ENCODE data around the gene PAN3.

Gene PAN3

DNA sequence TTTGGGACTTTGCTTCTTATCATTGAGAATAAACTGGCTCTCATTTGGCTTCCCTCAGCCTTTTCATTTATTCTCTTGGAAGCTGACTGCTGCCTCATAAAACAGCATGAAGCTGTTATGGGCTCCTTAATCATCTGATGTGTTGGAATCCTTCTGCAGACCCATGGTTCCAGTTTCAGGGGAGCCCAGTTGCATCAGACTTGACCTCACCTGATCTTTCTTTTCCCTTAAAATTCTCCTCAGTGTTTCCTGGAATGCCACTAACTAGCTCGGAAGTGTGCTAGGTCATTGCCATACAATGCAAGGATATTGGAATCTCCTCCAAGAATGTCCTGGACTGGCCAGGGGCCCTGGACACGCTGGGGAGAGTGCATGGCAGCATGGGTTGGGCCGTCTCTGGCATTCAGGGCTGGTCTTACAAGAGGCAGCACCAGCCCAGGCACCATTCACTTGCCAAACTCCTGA lies 197.9 kb downstream of the PAN3 start (continued):
- TF ChIP-seq, protein P1, sequence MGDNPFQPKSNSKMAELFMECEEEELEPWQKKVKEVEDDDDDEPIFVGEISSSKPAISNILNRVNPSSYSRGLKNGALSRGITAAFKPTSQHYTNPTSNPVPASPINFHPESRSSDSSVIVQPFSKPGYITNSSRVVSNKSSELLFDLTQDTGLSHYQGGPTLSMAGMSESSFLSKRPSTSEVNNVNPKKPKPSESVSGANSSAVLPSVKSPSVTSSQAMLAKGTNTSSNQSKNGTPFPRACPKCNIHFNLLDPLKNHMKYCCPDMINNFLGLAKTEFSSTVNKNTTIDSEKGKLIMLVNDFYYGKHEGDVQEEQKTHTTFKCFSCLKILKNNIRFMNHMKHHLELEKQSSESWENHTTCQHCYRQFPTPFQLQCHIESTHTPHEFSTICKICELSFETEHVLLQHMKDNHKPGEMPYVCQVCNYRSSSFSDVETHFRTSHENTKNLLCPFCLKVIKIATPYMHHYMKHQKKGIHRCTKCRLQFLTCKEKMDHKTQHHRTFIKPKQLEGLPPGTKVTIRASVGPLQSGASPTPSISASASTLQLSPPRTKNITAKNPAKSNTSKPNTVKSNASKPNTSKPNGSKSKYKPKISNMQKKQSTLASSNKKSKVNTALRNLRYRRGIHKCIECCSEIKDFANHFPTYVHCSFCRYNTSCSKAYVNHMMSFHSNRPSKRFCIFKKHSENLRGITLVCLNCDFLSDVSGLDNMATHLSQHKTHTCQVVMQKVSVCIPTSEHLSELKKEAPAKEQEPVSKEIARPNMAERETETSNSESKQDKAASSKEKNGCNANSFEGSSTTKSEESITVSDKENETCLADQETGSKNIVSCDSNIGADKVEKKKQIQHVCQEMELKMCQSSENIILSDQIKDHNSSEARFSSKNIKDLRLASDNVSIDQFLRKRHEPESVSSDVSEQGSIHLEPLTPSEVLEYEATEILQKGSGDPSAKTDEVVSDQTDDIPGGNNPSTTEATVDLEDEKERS (tag by site-specific recombination; IDR thresholded peaks at IDR 0.05) = no peak
- no peak for TF ChIP-seq ZNF785 (tag by site-specific recombination; IDR thresholded peaks at IDR 0.05)
- TF ChIP-seq ZNF114 (tag by site-specific recombination; IDR thresholded peaks at IDR 0.05) = no peak
- TF ChIP-seq, protein P2, sequence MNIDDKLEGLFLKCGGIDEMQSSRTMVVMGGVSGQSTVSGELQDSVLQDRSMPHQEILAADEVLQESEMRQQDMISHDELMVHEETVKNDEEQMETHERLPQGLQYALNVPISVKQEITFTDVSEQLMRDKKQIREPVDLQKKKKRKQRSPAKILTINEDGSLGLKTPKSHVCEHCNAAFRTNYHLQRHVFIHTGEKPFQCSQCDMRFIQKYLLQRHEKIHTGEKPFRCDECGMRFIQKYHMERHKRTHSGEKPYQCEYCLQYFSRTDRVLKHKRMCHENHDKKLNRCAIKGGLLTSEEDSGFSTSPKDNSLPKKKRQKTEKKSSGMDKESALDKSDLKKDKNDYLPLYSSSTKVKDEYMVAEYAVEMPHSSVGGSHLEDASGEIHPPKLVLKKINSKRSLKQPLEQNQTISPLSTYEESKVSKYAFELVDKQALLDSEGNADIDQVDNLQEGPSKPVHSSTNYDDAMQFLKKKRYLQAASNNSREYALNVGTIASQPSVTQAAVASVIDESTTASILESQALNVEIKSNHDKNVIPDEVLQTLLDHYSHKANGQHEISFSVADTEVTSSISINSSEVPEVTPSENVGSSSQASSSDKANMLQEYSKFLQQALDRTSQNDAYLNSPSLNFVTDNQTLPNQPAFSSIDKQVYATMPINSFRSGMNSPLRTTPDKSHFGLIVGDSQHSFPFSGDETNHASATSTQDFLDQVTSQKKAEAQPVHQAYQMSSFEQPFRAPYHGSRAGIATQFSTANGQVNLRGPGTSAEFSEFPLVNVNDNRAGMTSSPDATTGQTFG (tag by site-specific recombination; IDR thresholded peaks at IDR 0.05; ENCODE audit: borderline replicate concordance) = no peak
- TF ChIP-seq, protein P3, sequence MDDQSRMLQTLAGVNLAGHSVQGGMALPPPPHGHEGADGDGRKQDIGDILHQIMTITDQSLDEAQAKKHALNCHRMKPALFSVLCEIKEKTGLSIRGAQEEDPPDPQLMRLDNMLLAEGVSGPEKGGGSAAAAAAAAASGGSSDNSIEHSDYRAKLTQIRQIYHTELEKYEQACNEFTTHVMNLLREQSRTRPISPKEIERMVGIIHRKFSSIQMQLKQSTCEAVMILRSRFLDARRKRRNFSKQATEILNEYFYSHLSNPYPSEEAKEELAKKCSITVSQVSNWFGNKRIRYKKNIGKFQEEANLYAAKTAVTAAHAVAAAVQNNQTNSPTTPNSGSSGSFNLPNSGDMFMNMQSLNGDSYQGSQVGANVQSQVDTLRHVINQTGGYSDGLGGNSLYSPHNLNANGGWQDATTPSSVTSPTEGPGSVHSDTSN (CRISPR knock-in tag; IDR thresholded peaks at IDR 0.05) = no peak
- TF ChIP-seq ZNF473 (tag by site-specific recombination; IDR thresholded peaks at IDR 0.05) = no peak
- TF ChIP-seq ZNF302 (tag by site-specific recombination; IDR thresholded peaks at IDR 0.05; ENCODE audit: low read depth) = no peak
- TF ChIP-seq BCL11B (tag by site-specific recombination; IDR thresholded peaks at IDR 0.05; ENCODE audit: low read depth) = peak; percentile 61; the same call in 1 of the 2 replicates
- TF ChIP-seq KLF9 (tag by site-specific recombination; IDR thresholded peaks at IDR 0.05; ENCODE audit: low read depth) = no peak
- TF ChIP-seq HOXD13 (CRISPR knock-in tag; IDR thresholded peaks at IDR 0.05; ENCODE audit: borderline replicate concordance) = no peak
- TF ChIP-seq ZNF555 (tag by site-specific recombination; conservative IDR thresholded peaks at IDR 0.05) = no peak
- no peak for TF ChIP-seq ZNF335 (tag by site-specific recombination; conservative IDR thresholded peaks at IDR 0.05)
- no peak for TF ChIP-seq ZNF837 (tag by site-specific recombination; IDR thresholded peaks at IDR 0.05)
- TF ChIP-seq ZBTB7A (tag by site-specific recombination; IDR thresholded peaks at IDR 0.05; ENCODE audit: low read depth) = no peak
- TF ChIP-seq, protein P4, sequence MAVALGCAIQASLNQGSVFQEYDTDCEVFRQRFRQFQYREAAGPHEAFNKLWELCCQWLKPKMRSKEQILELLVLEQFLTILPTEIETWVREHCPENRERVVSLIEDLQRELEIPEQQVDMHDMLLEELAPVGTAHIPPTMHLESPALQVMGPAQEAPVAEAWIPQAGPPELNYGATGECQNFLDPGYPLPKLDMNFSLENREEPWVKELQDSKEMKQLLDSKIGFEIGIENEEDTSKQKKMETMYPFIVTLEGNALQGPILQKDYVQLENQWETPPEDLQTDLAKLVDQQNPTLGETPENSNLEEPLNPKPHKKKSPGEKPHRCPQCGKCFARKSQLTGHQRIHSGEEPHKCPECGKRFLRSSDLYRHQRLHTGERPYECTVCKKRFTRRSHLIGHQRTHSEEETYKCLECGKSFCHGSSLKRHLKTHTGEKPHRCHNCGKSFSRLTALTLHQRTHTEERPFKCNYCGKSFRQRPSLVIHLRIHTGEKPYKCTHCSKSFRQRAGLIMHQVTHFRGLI (tag by site-specific recombination; IDR thresholded peaks at IDR 0.05) = no peak
- no peak for TF ChIP-seq MZF1 (tag by site-specific recombination; IDR thresholded peaks at IDR 0.05; ENCODE audit: borderline replicate concordance)
- TF ChIP-seq, protein P5, sequence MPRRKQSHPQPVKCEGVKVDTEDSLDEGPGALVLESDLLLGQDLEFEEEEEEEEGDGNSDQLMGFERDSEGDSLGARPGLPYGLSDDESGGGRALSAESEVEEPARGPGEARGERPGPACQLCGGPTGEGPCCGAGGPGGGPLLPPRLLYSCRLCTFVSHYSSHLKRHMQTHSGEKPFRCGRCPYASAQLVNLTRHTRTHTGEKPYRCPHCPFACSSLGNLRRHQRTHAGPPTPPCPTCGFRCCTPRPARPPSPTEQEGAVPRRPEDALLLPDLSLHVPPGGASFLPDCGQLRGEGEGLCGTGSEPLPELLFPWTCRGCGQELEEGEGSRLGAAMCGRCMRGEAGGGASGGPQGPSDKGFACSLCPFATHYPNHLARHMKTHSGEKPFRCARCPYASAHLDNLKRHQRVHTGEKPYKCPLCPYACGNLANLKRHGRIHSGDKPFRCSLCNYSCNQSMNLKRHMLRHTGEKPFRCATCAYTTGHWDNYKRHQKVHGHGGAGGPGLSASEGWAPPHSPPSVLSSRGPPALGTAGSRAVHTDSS (tag by site-specific recombination; IDR thresholded peaks at IDR 0.05) = no peak
- no peak for TF ChIP-seq ZNF624 (tag by site-specific recombination; IDR thresholded peaks at IDR 0.05)
- TF ChIP-seq KLF10 (tag by site-specific recombination; IDR thresholded peaks at IDR 0.05) = no peak
- TF ChIP-seq ZNF2 (tag by site-specific recombination; IDR thresholded peaks at IDR 0.05) = no peak
- TF ChIP-seq ZNF24 (tag by site-specific recombination; IDR thresholded peaks at IDR 0.05) = 0 out of 2 replicates have a peak, but pooled peaks have one; percentile 34
- TF ChIP-seq HOXA7 (CRISPR knock-in tag; IDR thresholded peaks at IDR 0.05; ENCODE audit: borderline replicate concordance) = no peak
- no peak for TF ChIP-seq ZNF501 (tag by site-specific recombination; IDR thresholded peaks at IDR 0.05)
- no peak for TF ChIP-seq BCL11A (tag by site-specific recombination; IDR thresholded peaks at IDR 0.05; ENCODE audit: low read depth)
- TF ChIP-seq ZXDB (tag by site-specific recombination; IDR thresholded peaks at IDR 0.05) = peak; percentile 73
- TF ChIP-seq, protein P6, sequence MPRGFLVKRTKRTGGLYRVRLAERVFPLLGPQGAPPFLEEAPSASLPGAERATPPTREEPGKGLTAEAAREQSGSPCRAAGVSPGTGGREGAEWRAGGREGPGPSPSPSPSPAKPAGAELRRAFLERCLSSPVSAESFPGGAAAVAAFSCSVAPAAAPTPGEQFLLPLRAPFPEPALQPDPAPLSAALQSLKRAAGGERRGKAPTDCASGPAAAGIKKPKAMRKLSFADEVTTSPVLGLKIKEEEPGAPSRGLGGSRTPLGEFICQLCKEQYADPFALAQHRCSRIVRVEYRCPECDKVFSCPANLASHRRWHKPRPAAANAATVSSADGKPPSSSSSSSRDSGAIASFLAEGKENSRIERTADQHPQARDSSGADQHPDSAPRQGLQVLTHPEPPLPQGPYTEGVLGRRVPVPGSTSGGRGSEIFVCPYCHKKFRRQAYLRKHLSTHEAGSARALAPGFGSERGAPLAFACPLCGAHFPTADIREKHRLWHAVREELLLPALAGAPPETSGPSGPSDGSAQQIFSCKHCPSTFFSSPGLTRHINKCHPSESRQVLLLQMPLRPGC (tag by site-specific recombination; IDR thresholded peaks at IDR 0.05) = no peak
- TF ChIP-seq ZEB2 (tag by site-specific recombination; IDR thresholded peaks at IDR 0.05) = peak; percentile 79
- TF ChIP-seq ZNF791 (tag by site-specific recombination; IDR thresholded peaks at IDR 0.05) = no peak
- TF ChIP-seq OVOL3 (tag by site-specific recombination; IDR thresholded peaks at IDR 0.05) = 0 out of 2 replicates have a peak, but pooled peaks have one; percentile 69
- TF ChIP-seq TCF7L2 (IDR thresholded peaks at IDR 0.05; ENCODE audit: borderline replicate concordance, low read depth, low read length) = peak; percentile 80; the same call in 1 of the 2 replicates
- no peak for TF ChIP-seq ZNF132 (tag by site-specific recombination; IDR thresholded peaks at IDR 0.05; ENCODE audit: borderline replicate concordance)

All from HEK293 (cell line).